Activated naive CD8-positive, alpha-beta T cell treated with anti-CD3 and anti-CD28 coated beads, Interleukin-2, amount 50 U/mL, for 24 hours (primary cell): ENCODE measurements around the gene EFCAB3.
"Not testable (repeated sequence)": the region's sequence is repeated elsewhere in the genome, so short reads cannot be mapped to it uniquely, and the experiment has no call there.

Experiments
- ATAC-seq: fragments of 150-1000 bp; cut with Tn5 transposase; one replicate; pipeline ENCODE4 v1.10.0; 2021
- DNase-seq: peaks from one replicate; pipeline ENCODE4 v3.0.0; 2021
- H3K27ac Mint-ChIP-seq: one replicate; pipeline ENCODE4 v1.8.0; 2021; ENCODE audit warnings: mild to moderate bottlenecking, mixed read lengths
- H3K27me3 Mint-ChIP-seq: one replicate; pipeline ENCODE4 v1.8.0; 2021; ENCODE audit warnings: mixed read lengths
- H3K36me3 Mint-ChIP-seq: one replicate; pipeline ENCODE4 v1.8.0; 2021; ENCODE audit warnings: low read depth, mixed read lengths
- H3K4me1 Mint-ChIP-seq: one replicate; pipeline ENCODE4 v1.8.0; 2021; ENCODE audit warnings: mixed read lengths
- H3K4me3 Mint-ChIP-seq: one replicate; pipeline ENCODE4 v1.8.0; 2021; ENCODE audit warnings: mild to moderate bottlenecking, moderate library complexity, mixed read lengths
- H3K9me3 Mint-ChIP-seq: one replicate; pipeline ENCODE4 v1.8.0; 2021; ENCODE audit warnings: mixed read lengths

Gene EFCAB3

GRCh38 chr17:62380253-62380652 is at the start of gene EFCAB3:
Gene EFCAB3, plus strand, starts transcription at chr17:62380553. Its CDS starts 2,427 bp downstream, at chr17:62382980.
- no peaks in the 10 kb centered on the region for H3K9me3 Mint-ChIP-seq
- peaks cover 27% of the 10 kb centered on the region for H3K27me3 Mint-ChIP-seq
- no peaks in the 10 kb centered on the region for H3K4me1 Mint-ChIP-seq
- H3K36me3 Mint-ChIP-seq, result no peaks in the 10 kb centered on the region
- DNase-seq, result no peak
- no peak within 1 kb of the TSS for H3K27ac Mint-ChIP-seq
- ATAC-seq, result no peak
- no peak within 1 kb of the TSS for H3K4me3 Mint-ChIP-seq

GRCh38 chr17:62336527-62336926 is 43.8 kb upstream of the EFCAB3 start:
- DNase-seq, result no peak
- Mint-ChIP-seq H3K4me1 (no peaks in the 10 kb centered on the region), H3K27ac (no peak overlapping the region), H3K4me3 (no peak overlapping the region), H3K36me3 (no peaks in the 10 kb centered on the region), H3K27me3 (peaks cover 2% of the 10 kb centered on the region), H3K9me3 (peaks cover 8% of the 10 kb centered on the region)
- no peak for ATAC-seq

GRCh38 chr17:62343764-62344270 is 36.5 kb upstream of the EFCAB3 start:
- Mint-ChIP-seq H3K27ac (no peak overlapping the region), H3K36me3 (no peaks in the 10 kb centered on the region), H3K4me3 (no peak overlapping the region), H3K9me3 (no peaks in the 10 kb centered on the region), H3K27me3 (peaks cover 21% of the 10 kb centered on the region), H3K4me1 (no peaks in the 10 kb centered on the region)
- ATAC-seq (no peak), DNase-seq (no peak)

- ATAC-seq (no peak), DNase-seq (no peak)
- no peak overlapping the region for H3K27ac Mint-ChIP-seq
- H3K4me3 Mint-ChIP-seq, result no peak overlapping the region
- H3K36me3 Mint-ChIP-seq, result no peaks in the 10 kb centered on the region
- H3K9me3 Mint-ChIP-seq, result no peaks in the 10 kb centered on the region
- no peaks in the 10 kb centered on the region for H3K4me1 Mint-ChIP-seq
- peaks cover 14% of the 10 kb centered on the region for H3K27me3 Mint-ChIP-seq
Observed at GRCh38 chr17:62351176-62351575, 29.2 kb upstream of the EFCAB3 start.

GRCh38 chr17:62366191-62366590 is 14.2 kb upstream of the EFCAB3 start:
- ATAC-seq (no peak), DNase-seq (no peak)
- H3K36me3 Mint-ChIP-seq, result peaks cover 2% of the 10 kb centered on the region
- peaks cover 4% of the 10 kb centered on the region for H3K27me3 Mint-ChIP-seq
- no peak overlapping the region for H3K27ac Mint-ChIP-seq
- no peak overlapping the region for H3K4me3 Mint-ChIP-seq
- H3K4me1 Mint-ChIP-seq, result no peaks in the 10 kb centered on the region
- H3K9me3 Mint-ChIP-seq, result no peaks in the 10 kb centered on the region

- DNase-seq, result no peak
- no peaks in the 10 kb centered on the region for H3K9me3 Mint-ChIP-seq
- peaks cover 21% of the 10 kb centered on the region for H3K27me3 Mint-ChIP-seq
- H3K36me3 Mint-ChIP-seq, result no peaks in the 10 kb centered on the region
- no peak overlapping the region for H3K4me3 Mint-ChIP-seq
- H3K4me1 Mint-ChIP-seq, result no peaks in the 10 kb centered on the region
- no peak overlapping the region for H3K27ac Mint-ChIP-seq
- no peak for ATAC-seq
Observed at GRCh38 chr17:62381561-62381960, 1.2 kb downstream of the EFCAB3 start.

- DNase-seq (no peak), ATAC-seq (no peak)
- peaks cover 23% of the 10 kb centered on the region for H3K27me3 Mint-ChIP-seq
- H3K4me1 Mint-ChIP-seq, result no peaks in the 10 kb centered on the region
- no peak overlapping the region for H3K4me3 Mint-ChIP-seq
- H3K36me3 Mint-ChIP-seq, result no peaks in the 10 kb centered on the region
- no peaks in the 10 kb centered on the region for H3K9me3 Mint-ChIP-seq
- H3K27ac Mint-ChIP-seq, result no peak overlapping the region
Observed at GRCh38 chr17:62388856-62389255, 8.5 kb downstream of the EFCAB3 start.

GRCh38 chr17:62392908-62393307 is 12.6 kb downstream of the EFCAB3 start:
- Mint-ChIP-seq H3K4me1 (no peaks in the 10 kb centered on the region), H3K9me3 (no peaks in the 10 kb centered on the region), H3K27ac (no peak overlapping the region), H3K27me3 (peaks cover 19% of the 10 kb centered on the region), H3K4me3 (no peak overlapping the region), H3K36me3 (no peaks in the 10 kb centered on the region)
- DNase-seq (no peak), ATAC-seq (no peak)

GRCh38 chr17:62398891-62399290 is 18.5 kb downstream of the EFCAB3 start:
- Mint-ChIP-seq H3K27me3 (peaks cover 20% of the 10 kb centered on the region), H3K27ac (no peak overlapping the region), H3K36me3 (no peaks in the 10 kb centered on the region), H3K9me3 (peaks cover 4% of the 10 kb centered on the region), H3K4me1 (no peaks in the 10 kb centered on the region), H3K4me3 (no peak overlapping the region)
- DNase-seq (no peak), ATAC-seq (no peak)

- no peaks in the 10 kb centered on the region for H3K36me3 Mint-ChIP-seq
- no peak overlapping the region for H3K27ac Mint-ChIP-seq
- peaks cover 4% of the 10 kb centered on the region for H3K9me3 Mint-ChIP-seq
- no peaks in the 10 kb centered on the region for H3K4me1 Mint-ChIP-seq
- H3K4me3 Mint-ChIP-seq, result no peak overlapping the region
- ATAC-seq, result no peak
- H3K27me3 Mint-ChIP-seq, result peaks cover 19% of the 10 kb centered on the region
- DNase-seq, result no peak
Observed at GRCh38 chr17:62405451-62405850, 25.1 kb downstream of the EFCAB3 start.

GRCh38 chr17:62413090-62413489 is 32.7 kb downstream of the EFCAB3 start:
- not testable (repeated sequence) for H3K36me3 Mint-ChIP-seq, H3K27ac Mint-ChIP-seq, ATAC-seq

GRCh38 chr17:62423647-62424461 is 43.5 kb downstream of the EFCAB3 start, which contains the start of gene METTL2A:
Gene METTL2A, plus strand, starts transcription at chr17:62423897. Its CDS starts 6 bp downstream, at chr17:62423903.
- Mint-ChIP-seq H3K4me1 (peaks cover 37% of the 10 kb centered on the region), H3K36me3 (peaks cover 25% of the 10 kb centered on the region), H3K27ac (peak within 1 kb of the TSS; percentile 95), H3K4me3 (peak within 1 kb of the TSS; percentile 98)
- peak; percentile 87 for DNase-seq
- peak; percentile 94 for ATAC-seq
- H3K9me3 Mint-ChIP-seq, H3K27me3 Mint-ChIP-seq: not testable (repeated sequence)

More at GRCh38 chr17:62413090-62413489, 32.7 kb downstream of the EFCAB3 start:
- not testable (repeated sequence) for DNase-seq, H3K9me3 Mint-ChIP-seq, H3K4me3 Mint-ChIP-seq, H3K4me1 Mint-ChIP-seq
- peaks cover 16% of the 10 kb centered on the region for H3K27me3 Mint-ChIP-seq

GRCh38 chr17:62426214-62426613 is 45.9 kb downstream of the EFCAB3 start:
- not testable (repeated sequence) for ATAC-seq, H3K27me3 Mint-ChIP-seq

GRCh38 chr17:62435251-62435650 is 54.9 kb downstream of the EFCAB3 start:
- DNase-seq, H3K27ac Mint-ChIP-seq, H3K4me3 Mint-ChIP-seq, H3K27me3 Mint-ChIP-seq, H3K4me1 Mint-ChIP-seq, H3K9me3 Mint-ChIP-seq, ATAC-seq: not testable (repeated sequence)
- H3K36me3 Mint-ChIP-seq, result peaks cover 24% of the 10 kb centered on the region

More at GRCh38 chr17:62426214-62426613, 45.9 kb downstream of the EFCAB3 start:
- H3K36me3 Mint-ChIP-seq, result peaks cover 32% of the 10 kb centered on the region
- not testable (repeated sequence) for H3K4me3 Mint-ChIP-seq, DNase-seq, H3K9me3 Mint-ChIP-seq, H3K27ac Mint-ChIP-seq
- peaks cover 37% of the 10 kb centered on the region for H3K4me1 Mint-ChIP-seq

GRCh38 chr17:62441181-62441580 is 60.8 kb downstream of the EFCAB3 start:
- peaks cover 36% of the 10 kb centered on the region for H3K36me3 Mint-ChIP-seq
- not testable (repeated sequence) for ATAC-seq, H3K4me3 Mint-ChIP-seq, DNase-seq, H3K4me1 Mint-ChIP-seq, H3K27me3 Mint-ChIP-seq, H3K27ac Mint-ChIP-seq, H3K9me3 Mint-ChIP-seq
